HUES64 (cell line): ENCODE data around the gene CELSR1.

Experiments used
- H3K27ac ChIP-seq: 2 replicates; pipeline ENCODE4 v1.7.0; 2013; ENCODE audit warnings: low read depth, low read length, inconsistent platforms
- H3K27me3 ChIP-seq: 2 replicates; pipeline ENCODE4 v1.6.1; 2013; ENCODE audit warnings: mild to moderate bottlenecking, low read length; ENCODE audit not compliant: insufficient read depth
- H3K36me3 ChIP-seq: 2 replicates; pipeline ENCODE4 v1.6.1; 2013; ENCODE audit warnings: mild to moderate bottlenecking, low read length; ENCODE audit not compliant: insufficient read depth
- H3K4me1 ChIP-seq: 2 replicates; pipeline ENCODE4 v1.6.1; 2013; ENCODE audit warnings: mild to moderate bottlenecking, low read length, moderate library complexity; ENCODE audit not compliant: insufficient read depth
- H3K4me3 ChIP-seq: 2 replicates; pipeline ENCODE4 v1.5.1; 2013; ENCODE audit warnings: mild to moderate bottlenecking, low read length, moderate library complexity
- H3K9ac ChIP-seq: 2 replicates; pipeline ENCODE4 v1.6.1; 2013; ENCODE audit warnings: mild to moderate bottlenecking, low read depth, low read length
- H3K9me3 ChIP-seq: 2 replicates; pipeline ENCODE4 v1.6.1; 2013; ENCODE audit warnings: low read depth, low read length; ENCODE audit not compliant: insufficient read depth
- WGBS: fragments of 150-250, 120-280 bp; methylation state at CpG from one replicate; pipeline ENCODE4 v1.1.7; 2013; ENCODE audit warnings: missing lambda C conversion rate; 5-methylcytosine and 5-hydroxymethylcytosine counted together

CELSR1 gene

DNA sequence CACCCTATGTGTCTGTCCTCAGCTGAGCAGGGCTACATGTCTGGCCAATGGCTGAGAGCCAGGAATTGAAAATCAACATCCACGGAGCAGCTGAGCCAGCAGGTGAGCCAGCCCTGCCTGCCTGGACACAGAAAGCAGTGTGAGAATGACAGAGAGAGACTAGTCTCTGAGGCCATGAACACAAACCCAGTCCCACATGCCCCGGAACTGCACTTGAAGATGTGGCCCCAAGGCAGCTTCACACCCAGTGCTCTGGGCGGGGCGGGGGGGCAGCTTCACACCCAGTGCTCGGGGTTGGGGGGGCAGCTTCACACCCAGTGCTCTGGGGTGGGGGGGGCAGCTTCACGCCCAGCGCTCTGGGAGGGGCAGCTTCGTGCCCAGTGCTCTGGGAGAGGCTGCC, 164.3 kb downstream of the CELSR1 start:
- Histone ChIP-seq H3K4me1 (peaks cover 18% of the 10 kb centered on the region), H3K4me3 (no peak overlapping the region), H3K27me3 (no peaks in the 10 kb centered on the region), H3K9ac (no peak overlapping the region; the same call in 1 of the 2 replicates), H3K9me3 (no peaks in the 10 kb centered on the region; the same call in 1 of the 2 replicates), H3K27ac (no peak overlapping the region), H3K36me3 (peaks cover 9% of the 10 kb centered on the region; the same call in 1 of the 2 replicates)
- 88% methylated on average over 8 of the region's 8 CpGs for WGBS

DNA sequence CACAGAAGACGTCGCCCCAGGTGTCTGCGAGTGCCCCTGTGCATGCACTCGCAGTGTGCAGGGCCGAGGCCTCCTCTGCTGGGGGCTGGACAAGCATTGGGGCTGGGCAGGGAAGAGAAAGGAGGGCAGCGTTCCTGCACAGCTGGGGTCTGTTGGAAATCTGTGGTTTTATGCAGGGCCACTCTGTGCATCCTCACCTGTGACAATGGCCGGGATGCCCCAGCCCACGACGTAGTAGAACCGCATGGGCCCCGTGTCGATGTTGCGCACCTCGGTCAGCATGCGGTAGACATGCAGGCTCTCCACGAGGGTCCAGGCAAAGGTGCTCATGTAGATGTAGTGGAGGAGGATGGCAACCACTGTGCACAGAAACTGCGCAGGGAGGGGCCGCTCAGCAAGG, 164.7 kb downstream of the CELSR1 start:
- Histone ChIP-seq H3K4me3 (no peak overlapping the region), H3K9me3 (no peaks in the 10 kb centered on the region; the same call in 1 of the 2 replicates), H3K9ac (no peak overlapping the region; the same call in 1 of the 2 replicates), H3K4me1 (peaks cover 13% of the 10 kb centered on the region), H3K27ac (no peak overlapping the region), H3K27me3 (no peaks in the 10 kb centered on the region), H3K36me3 (peaks cover 9% of the 10 kb centered on the region; the same call in 1 of the 2 replicates)
- 97% methylated on average over 18 of the region's 18 CpGs for WGBS

DNA sequence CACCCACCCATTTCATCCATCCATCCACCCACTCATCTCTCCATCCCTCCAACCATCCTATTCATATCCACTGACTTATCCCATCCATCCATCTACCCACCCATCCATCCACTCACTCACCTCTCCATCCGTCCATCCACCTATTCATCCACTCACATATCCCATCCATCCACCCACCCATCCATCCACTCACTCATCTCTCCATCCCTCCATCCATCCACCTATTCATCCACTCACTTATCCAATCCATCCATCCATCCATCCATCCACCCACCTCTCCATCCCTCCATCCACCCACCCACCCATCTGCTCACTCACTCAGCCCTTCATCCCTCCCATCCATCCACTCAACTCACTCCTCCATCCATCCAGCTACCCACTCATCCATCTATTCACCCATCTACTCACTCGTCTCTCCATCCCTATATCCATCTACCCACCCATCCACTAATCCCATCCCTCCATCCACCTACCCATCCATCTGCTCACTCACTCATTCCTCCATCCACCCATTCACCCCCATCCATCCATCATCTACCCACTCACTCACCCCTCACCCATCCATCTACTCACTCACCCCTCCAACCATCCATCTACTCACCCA, 165.7 kb downstream of the CELSR1 start:
- H3K4me3 ChIP-seq: no peak overlapping the region
- no peak overlapping the region for H3K27ac ChIP-seq
- 89% methylated on average over 2 of the region's 2 CpGs for WGBS
- H3K9me3 ChIP-seq: no peaks in the 10 kb centered on the region; the same call in 1 of the 2 replicates
- H3K9ac ChIP-seq: no peak overlapping the region
- peaks cover 9% of the 10 kb centered on the region; the same call in 1 of the 2 replicates for H3K36me3 ChIP-seq
- peaks cover 3% of the 10 kb centered on the region; the same call in 1 of the 2 replicates for H3K4me1 ChIP-seq
- no peaks in the 10 kb centered on the region for H3K27me3 ChIP-seq

DNA sequence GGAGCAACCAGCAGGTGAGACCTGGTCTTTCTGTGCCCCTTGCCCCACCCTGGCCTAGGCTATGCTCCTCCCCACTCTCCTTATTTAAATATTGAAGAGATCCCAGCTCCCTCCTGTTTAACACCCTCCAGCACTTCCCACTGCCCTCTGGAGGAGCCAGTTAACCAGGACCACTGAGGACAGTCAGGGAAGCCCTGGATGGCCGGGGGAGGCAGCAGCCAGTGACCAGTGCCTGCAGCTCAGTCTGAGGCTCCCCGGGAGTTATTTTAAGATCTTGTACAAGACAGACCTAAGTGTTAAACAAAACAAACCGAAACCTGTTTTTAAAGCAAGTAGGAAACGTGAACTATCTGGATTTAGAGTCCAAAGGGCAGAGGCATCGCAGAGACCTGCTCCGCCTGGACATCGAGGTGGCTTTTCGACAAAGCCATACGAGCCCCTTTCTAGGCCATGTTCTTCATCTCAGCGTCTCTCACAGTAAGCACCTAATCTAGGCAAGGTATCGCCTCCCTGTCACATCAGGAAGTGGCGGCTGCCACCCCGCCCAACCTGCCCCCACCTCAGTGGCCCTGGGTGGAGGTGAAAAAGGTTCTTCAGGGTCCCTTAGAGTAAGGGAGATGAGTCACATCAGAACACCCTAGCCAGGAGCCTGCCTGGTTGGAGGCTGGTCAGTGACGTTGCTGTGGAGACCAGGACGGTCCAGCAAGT, 166.7 kb downstream of the CELSR1 start:
- WGBS: 93% methylated on average over 14 of the region's 15 CpGs
- no peak overlapping the region for H3K27ac ChIP-seq
- H3K27me3 ChIP-seq: no peaks in the 10 kb centered on the region
- no peaks in the 10 kb centered on the region; the same call in 1 of the 2 replicates for H3K9me3 ChIP-seq
- H3K4me1 ChIP-seq: no peaks in the 10 kb centered on the region
- H3K4me3 ChIP-seq: no peak overlapping the region
- no peak overlapping the region for H3K9ac ChIP-seq
- H3K36me3 ChIP-seq: peaks cover 4% of the 10 kb centered on the region; the same call in 1 of the 2 replicates

DNA sequence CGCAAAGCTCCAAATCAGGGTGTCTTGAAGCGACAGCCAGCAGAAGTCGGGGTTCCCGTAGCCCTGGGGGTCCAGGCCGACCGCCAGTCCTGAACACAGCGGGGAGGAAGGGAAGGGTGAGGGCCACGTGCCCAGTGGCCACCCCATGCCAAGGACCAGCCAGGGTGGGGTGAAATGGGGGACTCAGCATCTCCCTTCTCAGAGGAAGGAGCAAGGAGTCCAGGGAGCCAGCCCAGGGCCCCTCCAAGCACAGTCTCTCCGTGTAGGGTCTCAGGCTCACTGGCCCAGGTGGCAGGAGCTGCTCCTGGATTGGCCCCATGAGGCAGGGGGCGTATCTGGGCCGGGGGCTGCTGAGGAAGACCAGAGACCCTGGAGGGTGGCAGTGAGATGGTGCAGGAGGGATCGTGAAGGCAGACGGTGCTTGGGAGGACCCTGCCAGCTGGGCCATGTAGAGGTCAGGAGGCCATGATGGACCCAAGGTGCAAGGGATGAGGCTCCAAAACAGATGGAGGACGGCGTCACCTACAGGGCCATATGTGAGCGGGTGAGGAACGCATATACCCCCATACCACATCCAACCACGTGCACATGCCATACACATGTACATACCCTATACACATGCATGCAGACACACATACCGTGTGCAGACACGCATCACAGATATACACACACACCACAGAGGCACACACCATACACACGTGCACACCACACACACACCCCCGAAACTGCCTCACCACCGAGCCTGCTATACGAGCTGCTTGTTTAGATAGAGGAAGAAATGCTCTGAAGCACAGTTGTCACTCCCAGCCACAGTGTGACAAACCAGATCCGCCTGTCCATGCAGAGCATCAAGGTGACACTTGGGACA, 167.5 kb downstream of the CELSR1 start:
- Histone ChIP-seq H3K4me3 (no peak overlapping the region), H3K4me1 (no peaks in the 10 kb centered on the region), H3K36me3 (peaks cover 3% of the 10 kb centered on the region; the same call in 1 of the 2 replicates), H3K9ac (no peak overlapping the region), H3K27me3 (no peaks in the 10 kb centered on the region), H3K9me3 (no peaks in the 10 kb centered on the region), H3K27ac (no peak overlapping the region)
- WGBS: 93% methylated on average over 25 of the region's 25 CpGs

DNA sequence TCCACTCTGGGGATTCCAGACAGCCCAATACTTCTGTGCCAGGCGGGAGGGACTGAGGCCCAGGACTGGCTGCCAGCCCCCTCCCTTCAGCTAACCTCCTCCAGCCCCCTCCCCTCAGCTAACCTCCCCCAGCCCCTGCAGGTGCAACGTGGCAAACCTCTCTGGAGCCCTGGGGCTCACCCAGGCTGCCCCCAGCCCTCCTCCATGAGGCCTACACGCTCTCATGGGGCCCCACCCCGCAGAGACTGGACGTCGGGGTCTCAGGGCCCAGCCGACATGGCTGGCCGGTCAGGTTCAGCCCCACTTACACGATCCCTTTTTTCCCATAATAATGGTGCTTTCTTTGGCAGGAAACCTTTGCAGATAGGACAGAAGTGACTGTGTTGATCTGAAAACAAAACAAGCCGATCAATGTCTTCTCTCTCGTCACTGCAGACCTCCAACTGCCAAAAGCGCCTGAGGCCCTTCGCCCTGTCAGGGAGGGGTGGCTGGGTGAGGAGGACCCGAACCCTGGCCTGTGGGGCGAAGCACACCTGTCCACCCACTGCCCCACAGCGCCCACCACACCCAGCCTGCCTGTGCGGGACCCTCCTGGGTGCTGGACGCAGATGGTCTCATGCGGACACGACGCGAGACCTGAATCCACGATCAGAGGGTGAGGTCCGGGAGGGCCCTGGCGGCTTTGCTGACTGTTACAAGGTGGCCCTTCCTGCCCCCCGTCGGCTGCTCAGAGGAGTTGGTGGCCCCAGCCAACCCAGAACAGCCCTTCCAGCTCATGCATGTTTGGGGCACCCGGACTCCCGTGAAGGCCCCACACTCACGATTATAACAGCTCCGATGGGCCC, 168.3 kb downstream of the CELSR1 start:
- WGBS: 90% methylated on average over 31 of the region's 31 CpGs

DNA sequence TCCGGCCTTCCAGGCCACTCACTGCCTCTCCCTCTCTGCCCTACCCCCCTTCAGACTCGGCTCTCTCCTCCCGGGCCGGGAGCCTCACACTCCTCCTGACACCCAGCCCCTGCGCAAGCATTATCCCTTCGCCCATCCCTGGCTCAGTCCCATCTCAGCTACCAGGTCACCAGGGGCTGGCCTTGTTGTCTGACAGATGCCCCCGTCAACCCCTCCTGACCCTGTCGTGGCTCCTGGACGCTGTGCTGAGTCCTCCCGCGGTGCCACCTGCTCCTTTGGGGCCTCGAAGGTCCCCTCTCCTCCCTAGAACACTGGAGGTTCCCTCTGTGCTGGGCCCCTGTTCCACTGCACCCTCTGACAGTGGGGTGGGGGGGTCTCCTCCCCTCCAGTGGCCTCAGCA, 169.0 kb downstream of the CELSR1 start:
- Histone ChIP-seq H3K4me1 (no peaks in the 10 kb centered on the region), H3K36me3 (peaks cover 8% of the 10 kb centered on the region; the same call in 1 of the 2 replicates), H3K4me3 (no peak overlapping the region), H3K27me3 (no peaks in the 10 kb centered on the region), H3K9me3 (no peaks in the 10 kb centered on the region), H3K9ac (no peak overlapping the region), H3K27ac (no peak overlapping the region)
- WGBS: 88% methylated on average over 12 of the region's 12 CpGs

More for the DNA sequence above, 168.3 kb downstream of the CELSR1 start:
- Histone ChIP-seq H3K36me3 (peaks cover 8% of the 10 kb centered on the region; the same call in 1 of the 2 replicates), H3K9me3 (no peaks in the 10 kb centered on the region), H3K4me1 (no peaks in the 10 kb centered on the region), H3K27ac (no peak overlapping the region), H3K9ac (no peak overlapping the region), H3K4me3 (no peak overlapping the region), H3K27me3 (no peaks in the 10 kb centered on the region)

DNA sequence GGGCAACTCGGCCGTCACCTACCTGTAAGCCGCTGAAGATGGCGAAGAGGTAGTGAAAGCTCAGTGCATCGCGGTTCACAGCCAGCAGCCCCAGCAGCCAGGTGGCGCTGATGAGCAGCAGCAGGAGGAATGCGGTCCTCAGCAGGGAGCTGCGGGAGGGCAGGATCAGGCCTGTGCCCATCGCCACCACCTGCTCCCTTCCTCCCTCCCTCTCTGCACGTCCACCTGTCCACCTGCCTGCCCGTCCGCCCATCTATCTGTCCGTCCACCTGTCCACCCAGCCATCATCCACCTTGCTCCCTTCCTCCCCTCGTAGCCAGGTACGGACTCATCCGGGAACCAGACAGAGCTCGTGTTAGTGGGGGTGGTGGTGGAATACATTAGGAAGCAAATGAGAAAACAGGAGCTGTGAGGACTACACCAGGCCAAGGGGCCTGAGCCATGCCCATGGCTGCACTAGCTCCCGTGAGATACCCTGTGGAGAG, 169.7 kb downstream of the CELSR1 start:
- H3K9ac ChIP-seq: no peak overlapping the region
- H3K27me3 ChIP-seq: no peaks in the 10 kb centered on the region
- no peak overlapping the region for H3K4me3 ChIP-seq
- 54% methylated on average over 19 of the region's 19 CpGs for WGBS
- H3K36me3 ChIP-seq: peaks cover 7% of the 10 kb centered on the region; the same call in 1 of the 2 replicates
- H3K27ac ChIP-seq: no peak overlapping the region
- no peaks in the 10 kb centered on the region for H3K9me3 ChIP-seq
- H3K4me1 ChIP-seq: no peaks in the 10 kb centered on the region

DNA sequence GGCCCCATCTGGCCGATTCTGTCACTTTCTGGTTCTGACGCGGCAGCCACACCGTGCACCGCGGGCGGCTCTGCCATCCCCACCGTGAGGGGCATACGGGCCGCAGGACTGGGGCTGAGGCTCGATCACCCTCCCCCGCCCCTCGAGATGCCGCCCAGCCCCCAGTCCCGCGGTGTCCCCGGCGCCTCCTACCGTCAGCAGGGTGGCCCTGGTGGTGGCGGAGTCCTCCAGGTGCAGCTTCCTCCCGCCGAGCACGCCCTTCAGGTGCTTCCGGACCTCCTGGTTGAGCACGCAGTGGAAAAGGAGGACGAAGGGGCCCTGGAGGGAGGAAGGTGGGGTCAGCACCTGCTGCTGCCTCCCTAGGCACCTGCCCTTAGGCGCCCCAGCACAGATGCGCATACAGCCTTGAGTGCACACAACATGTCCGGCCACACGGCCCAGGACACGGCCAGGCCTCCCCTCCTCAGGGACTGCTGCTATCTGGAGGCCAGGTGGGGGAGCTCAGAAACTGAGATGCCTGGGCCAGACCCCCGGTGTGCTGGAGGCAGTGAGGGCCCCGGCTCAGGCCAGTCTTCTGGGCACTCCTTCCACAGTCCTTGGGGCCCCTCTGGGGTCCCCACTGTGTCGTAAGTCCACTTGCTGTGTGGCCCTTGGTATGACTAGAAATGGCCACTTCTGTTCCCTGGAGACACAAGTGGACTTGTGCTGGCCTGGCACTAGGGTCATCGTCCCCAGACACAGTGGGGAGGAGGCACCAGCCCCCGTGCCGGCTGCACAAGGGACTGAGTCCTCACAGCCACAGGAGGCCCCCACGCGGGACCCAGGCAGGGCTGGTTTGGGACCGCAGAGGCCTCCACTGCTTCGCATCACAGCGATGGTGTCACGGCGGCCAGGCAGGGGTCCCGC, 170.4 kb downstream of the CELSR1 start:
- Histone ChIP-seq H3K4me3 (no peak overlapping the region), H3K9ac (no peak overlapping the region), H3K36me3 (0 out of 2 replicates have a peak, but pooled peaks cover 5% of the 10 kb centered on the region), H3K9me3 (no peaks in the 10 kb centered on the region), H3K27me3 (no peaks in the 10 kb centered on the region), H3K27ac (no peak overlapping the region), H3K4me1 (no peaks in the 10 kb centered on the region)
- WGBS: 76% methylated on average over 45 of the region's 45 CpGs
